IMR-90 (cell line): ENCODE results near the gene MAP4. TPM values are rescaled to one million over a fixed set of nuclear protein-coding genes. Genes with fewer than 3 reads are reported as not detected.
A peak's percentile ranks its signal among the peaks of the same experiment; 100 is the strongest.

Experiments
- ATAC-seq: fragments of 200-7000 bp; cut with Tn5 transposase; 2 replicates; pipeline ENCODE4 v1.9.1; 2020; ENCODE audit warnings: low read depth, mild to moderate bottlenecking, moderate library complexity
- BruUV-seq: library from RNA; stranded (reverse); fragments of 400-500 nt; replicated peaks from 2 replicates; lab custom pipeline; 2021; lab: Mats Ljungman, UMichigan
- CTCF ChIA-PET: fragments of 300-600 bp; formaldehyde crosslinking; extraction: SDS; loops from one replicate; lab custom pipeline; 2021; ENCODE audit warnings: antibody characterized with exemption; lab: Yijun Ruan, JAX
- POLR2A ChIA-PET: fragments of 300-600 bp; sonication (Branson Sonifier 250); formaldehyde crosslinking; loops from one replicate; lab custom pipeline; 2022; ENCODE audit warnings: antibody characterized with exemption; ENCODE audit not compliant: unreplicated experiment; lab: Charles Lee
- DNase-seq: peaks from one replicate; pipeline ENCODE4 v3.0.0; 2013
- H2AFZ ChIP-seq: replicated peaks from 2 replicates; pipeline ENCODE3; 2013; ENCODE audit warnings: low read length, mild to moderate bottlenecking; ENCODE audit not compliant: poor library complexity
- H2AK5ac ChIP-seq: 2 replicates; pipeline ENCODE4 v1.6.1; 2013; ENCODE audit warnings: low read depth, low read length, inconsistent platforms
- H2AK9ac ChIP-seq: replicated peaks from 2 replicates; pipeline ENCODE3; 2013; ENCODE audit warnings: mild to moderate bottlenecking, low read depth, low read length, moderate library complexity; ENCODE audit not compliant: poor library complexity
- H2BK120ac ChIP-seq: 2 replicates; pipeline ENCODE4 v1.6.1; 2013; ENCODE audit warnings: low read depth, low read length, inconsistent platforms
- H2BK15ac ChIP-seq: 3 replicates; pipeline ENCODE4 v1.6.1; 2013; ENCODE audit warnings: low read depth, low read length, inconsistent platforms
- H2BK20ac ChIP-seq: 2 replicates; pipeline ENCODE4 v1.6.1; 2013; ENCODE audit warnings: low read depth, mild to moderate bottlenecking, inconsistent platforms, low read length, moderate library complexity
- H2BK5ac ChIP-seq: 2 replicates; pipeline ENCODE4 v1.6.1; 2013; ENCODE audit warnings: mild to moderate bottlenecking, low read depth, low read length, inconsistent platforms; ENCODE audit not compliant: poor library complexity, severe bottlenecking
- H3K14ac ChIP-seq: replicated peaks from 2 replicates; pipeline ENCODE4 v1.6.1; 2013; ENCODE audit warnings: low read depth, low read length, inconsistent platforms
- H3K18ac ChIP-seq: 2 replicates; pipeline ENCODE4 v1.6.1; 2013; ENCODE audit warnings: low read depth, low read length, control low read depth
- H3K23ac ChIP-seq: 2 replicates; pipeline ENCODE4 v1.6.1; 2013; ENCODE audit warnings: low read depth, low read length, inconsistent platforms
- H3K27ac ChIP-seq: 2 replicates; pipeline ENCODE4 v1.5.1; 2013; ENCODE audit warnings: mild to moderate bottlenecking, control low read depth, low read length; ENCODE audit not compliant: insufficient read depth
- H3K27me3 ChIP-seq: 2 replicates; pipeline ENCODE4 v1.6.1; 2013; ENCODE audit warnings: low read length; ENCODE audit not compliant: control insufficient read depth, insufficient read depth
- H3K36me3 ChIP-seq: 2 replicates; pipeline ENCODE4 v1.6.1; 2013; ENCODE audit warnings: low read length, mixed read lengths; ENCODE audit not compliant: control insufficient read depth, insufficient read depth
- H3K4ac ChIP-seq: 2 replicates; pipeline ENCODE4 v1.6.1; 2013; ENCODE audit warnings: low read depth, low read length, inconsistent platforms
- H3K4me1 ChIP-seq: 2 replicates; pipeline ENCODE4 v1.6.1; 2013; ENCODE audit warnings: low read length, mixed read lengths; ENCODE audit not compliant: control insufficient read depth, insufficient read depth
- H3K4me2 ChIP-seq: 2 replicates; pipeline ENCODE4 v1.6.1; 2013; ENCODE audit warnings: low read depth, mild to moderate bottlenecking, control low read depth, low read length, moderate library complexity
- H3K4me3 ChIP-seq: 2 replicates; pipeline ENCODE4 v1.5.1; 2013; ENCODE audit warnings: low read depth, mild to moderate bottlenecking, control low read depth, low read length, moderate library complexity; ENCODE audit not compliant: insufficient read depth
- H3K56ac ChIP-seq: 2 replicates; pipeline ENCODE4 v1.6.1; 2013; ENCODE audit warnings: low read length, inconsistent platforms; ENCODE audit not compliant: insufficient read depth; ENCODE audit errors: extremely low read depth
- H3K79me1 ChIP-seq, 2 experiments: 2 replicates each; pipeline ENCODE4 v1.6.1; 2013; ENCODE audit warnings: low read length in 2 of 2, inconsistent platforms in 1 of 2, low read depth in 1 of 2
- H3K9ac ChIP-seq: 2 replicates; pipeline ENCODE4 v1.6.1; 2013; ENCODE audit warnings: low read depth, low read length, control low read depth
- H3K9me1 ChIP-seq: 2 replicates; pipeline ENCODE4 v1.6.1; 2013; ENCODE audit warnings: low read length, inconsistent platforms; ENCODE audit not compliant: insufficient read depth
- H3K9me3 ChIP-seq: 2 replicates; pipeline ENCODE4 v1.6.1; 2013; ENCODE audit warnings: low read length; ENCODE audit not compliant: control insufficient read depth, insufficient read depth
- H4K20me1 ChIP-seq: 2 replicates; pipeline ENCODE4 v1.6.1; 2013; ENCODE audit warnings: low read length, inconsistent platforms; ENCODE audit not compliant: insufficient read depth
- H4K5ac ChIP-seq: 2 replicates; pipeline ENCODE4 v1.6.1; 2013; ENCODE audit warnings: mild to moderate bottlenecking, low read depth, low read length, control low read depth
- H4K8ac ChIP-seq, 2 experiments: 2 replicates each; pipeline ENCODE4 v1.6.1; 2013; ENCODE audit warnings: low read depth in 2 of 2, low read length in 2 of 2, control low read depth in 1 of 2, inconsistent platforms in 1 of 2
- H4K91ac ChIP-seq: 2 replicates; pipeline ENCODE4 v1.6.1; 2013; ENCODE audit warnings: low read depth, low read length, inconsistent platforms; ENCODE audit not compliant: insufficient read depth
- BHLHE40 ChIP-seq: fragments of 150-350 bp; IDR thresholded peaks from 2 replicates; pipeline ENCODE4 v1.6.1; 2016; ENCODE audit warnings: mild to moderate bottlenecking, low read depth, low read length
- CEBPB ChIP-seq: IDR thresholded peaks from 2 replicates; pipeline ENCODE4 v1.6.1; 2012; ENCODE audit warnings: low read depth, low read length, improper control_type of control experiment
- CHD1 ChIP-seq: IDR thresholded peaks from 2 replicates; pipeline ENCODE4 v1.6.1; 2012; ENCODE audit warnings: low read depth, low read length, improper control_type of control experiment
- MAFK ChIP-seq: IDR thresholded peaks from 2 replicates; pipeline ENCODE4 v1.6.1; 2012; ENCODE audit warnings: low read depth, low read length, improper control_type of control experiment
- MAZ ChIP-seq: IDR thresholded peaks from 2 replicates; pipeline ENCODE4 v1.6.1; 2012; ENCODE audit warnings: low read depth, mild to moderate bottlenecking, low read length, improper control_type of control experiment, moderate library complexity, borderline replicate concordance
- MXI1 ChIP-seq: IDR thresholded peaks from 2 replicates; pipeline ENCODE4 v1.6.1; 2012; ENCODE audit warnings: low read depth, mild to moderate bottlenecking, low read length, moderate library complexity, borderline replicate concordance
- POLR2A ChIP-seq: IDR thresholded peaks from 2 replicates; pipeline ENCODE4 v1.6.1; 2012; ENCODE audit warnings: mild to moderate bottlenecking, low read depth, low read length
- RAD21 ChIP-seq: IDR thresholded peaks from 2 replicates; pipeline ENCODE4 v1.6.1; 2012; ENCODE audit warnings: low read length, improper control_type of control experiment
- RFX5 ChIP-seq: IDR thresholded peaks from 2 replicates; pipeline ENCODE4 v1.8.0; 2012; ENCODE audit warnings: low read depth, mild to moderate bottlenecking, low read length, moderate library complexity
- SMC3 ChIP-seq: fragments of 150-350 bp; IDR thresholded peaks from 2 replicates; pipeline ENCODE4 v1.6.1; 2016; ENCODE audit warnings: low read depth, mild to moderate bottlenecking, antibody characterized with exemption, low read length, moderate library complexity
- WGBS, 2 experiments: methylation state at CpG; one replicate each; pipeline versions ENCODE4 v1.1.5 to v1.1.7; 2013; ENCODE audit warnings: missing lambda C conversion rate in 2 of 2; ENCODE audit not compliant: insufficient read length in 1 of 2; ENCODE audit errors: extremely low coverage in 2 of 2; 5-methylcytosine and 5-hydroxymethylcytosine counted together
- dilution Hi-C: fragments of 300-500 bp; cut with HindIII; formaldehyde crosslinking; loops from one replicate; pipeline ENCODE4 v1.14.3; 2018; ENCODE audit warnings: low sequenced_read_pairs; ENCODE audit not compliant: unreplicated experiment
- in situ Hi-C: fragments of 300-500 bp; cut with MboI; formaldehyde crosslinking; loops from 3 replicates; pipeline ENCODE4 v1.14.3; 2019; ENCODE audit warnings: low sequenced_read_pairs, inconsistent platforms, mixed read lengths
- intact Hi-C: fragments of 100-400 bp; cut with micrococcal nuclease; formaldehyde crosslinking; loops from 2 replicates; pipeline ENCODE4 v1.10.0; 2022
- polyA plus RNA-seq, 3 experiments: library from polyadenylated mRNA; depleted of rRNA; stranded (reverse); fragments of >200 nt; gene quantifications; 2 replicates each; pipeline ENCODE4 v1.2.3, GENCODE V29; 2012; ENCODE audit warnings: low replicate concordance in 1 of 3
- total RNA-seq: library from RNA; depleted of rRNA; stranded (reverse); fragments of >200 nt; gene quantifications from 2 replicates; pipeline ENCODE4 v1.2.3, GENCODE V29; 2012
- TF ChIP-seq, protein P1 (sequence below): conservative IDR thresholded peaks from 2 replicates; pipeline ENCODE4 v1.5.1; 2012; ENCODE audit warnings: mild to moderate bottlenecking, low read depth, low read length, improper control_type of control experiment
- TF ChIP-seq, protein P2 (sequence below): fragments of 150-350 bp; IDR thresholded peaks from 2 replicates; pipeline ENCODE4 v1.6.1; 2016; ENCODE audit warnings: low read depth, mild to moderate bottlenecking, low read length, moderate library complexity, borderline replicate concordance
- TF ChIP-seq, protein P3 (sequence below): fragments of 150-350 bp; IDR thresholded peaks from 2 replicates; pipeline ENCODE4 v1.6.1; 2017; ENCODE audit warnings: mild to moderate bottlenecking, antibody characterized with exemption, low read length, low read depth

MAP4 gene
- total and polyA plus RNA-seq, 2 of the 4 experiments (the other 2 are of a cell fraction) = 87.8 to 216 TPM

DNA sequence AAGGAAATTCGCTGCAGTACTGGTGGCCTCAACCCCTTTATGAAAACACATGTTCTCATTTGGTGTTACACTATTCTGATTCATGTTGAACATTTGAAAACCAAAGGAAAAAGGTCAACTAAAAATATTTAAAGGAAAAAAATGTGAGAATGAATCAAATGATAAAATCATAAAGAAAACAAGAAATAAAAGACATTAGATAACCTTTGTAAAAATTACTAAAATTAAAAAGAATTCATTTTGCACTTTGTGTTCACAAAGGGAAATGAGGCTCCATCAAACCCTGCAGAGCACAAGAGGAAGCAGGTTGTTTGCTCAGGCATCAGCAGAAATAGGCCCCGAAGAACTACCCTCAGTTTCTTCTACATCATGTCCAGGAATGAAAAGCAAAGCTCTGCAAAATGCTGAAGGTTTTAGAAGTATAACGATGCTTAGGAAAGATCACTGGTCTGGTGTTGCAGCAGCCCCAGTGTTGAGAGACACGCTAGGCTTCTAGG, 41.2 kb downstream of the MAP4 start:
- Histone ChIP-seq H3K18ac (no peak overlapping the region), H3K9ac (no peak overlapping the region), H3K23ac (no peak overlapping the region), H2AK5ac (no peak overlapping the region), H4K5ac (no peak overlapping the region), H3K27me3 (no peaks in the 10 kb centered on the region), H3K27ac (no peak overlapping the region), H3K4me3 (no peak overlapping the region), H3K56ac (no peak overlapping the region), H2AFZ (no peak overlapping the region), H3K9me1 (peaks cover 8% of the 10 kb centered on the region), H4K8ac (no peak overlapping the region), H3K4ac (no peak overlapping the region), H3K14ac (no peak overlapping the region), H3K9me3 (no peaks in the 10 kb centered on the region), H2AK9ac (no peak overlapping the region), H4K20me1 (peaks cover 38% of the 10 kb centered on the region), H2BK20ac (no peak overlapping the region), H2BK15ac (no peak overlapping the region), H3K4me2 (no peak overlapping the region), H3K36me3 (peaks cover 9% of the 10 kb centered on the region), H2BK5ac (peak overlapping the region; percentile 11), H3K4me1 (peaks cover 2% of the 10 kb centered on the region; the same call in 1 of the 2 replicates), H2BK120ac (no peak overlapping the region), H3K79me1 (peaks cover 27 to 78% of the 10 kb centered on the region in 2 experiments), H4K91ac (no peak overlapping the region)
- ATAC-seq (no peak), DNase-seq (no peak)
- WGBS, 2 experiments = 100% methylated on average over 2 of the region's 4 CpGs; no CpG with 5 or more reads in 1 of the 2 experiments
- BruUV-seq = no TSS peak
- in situ Hi-C loops = no loop called here
- POLR2A ChIA-PET = no interaction called here
- dilution Hi-C loops = no loop called here
- intact Hi-C loops = no loop called here
- CTCF ChIA-PET = no interaction called here
- TF ChIP-seq CHD1 = no peak
- TF ChIP-seq RAD21 = no peak
- TF ChIP-seq RFX5 = no peak
- TF ChIP-seq, protein P1, sequence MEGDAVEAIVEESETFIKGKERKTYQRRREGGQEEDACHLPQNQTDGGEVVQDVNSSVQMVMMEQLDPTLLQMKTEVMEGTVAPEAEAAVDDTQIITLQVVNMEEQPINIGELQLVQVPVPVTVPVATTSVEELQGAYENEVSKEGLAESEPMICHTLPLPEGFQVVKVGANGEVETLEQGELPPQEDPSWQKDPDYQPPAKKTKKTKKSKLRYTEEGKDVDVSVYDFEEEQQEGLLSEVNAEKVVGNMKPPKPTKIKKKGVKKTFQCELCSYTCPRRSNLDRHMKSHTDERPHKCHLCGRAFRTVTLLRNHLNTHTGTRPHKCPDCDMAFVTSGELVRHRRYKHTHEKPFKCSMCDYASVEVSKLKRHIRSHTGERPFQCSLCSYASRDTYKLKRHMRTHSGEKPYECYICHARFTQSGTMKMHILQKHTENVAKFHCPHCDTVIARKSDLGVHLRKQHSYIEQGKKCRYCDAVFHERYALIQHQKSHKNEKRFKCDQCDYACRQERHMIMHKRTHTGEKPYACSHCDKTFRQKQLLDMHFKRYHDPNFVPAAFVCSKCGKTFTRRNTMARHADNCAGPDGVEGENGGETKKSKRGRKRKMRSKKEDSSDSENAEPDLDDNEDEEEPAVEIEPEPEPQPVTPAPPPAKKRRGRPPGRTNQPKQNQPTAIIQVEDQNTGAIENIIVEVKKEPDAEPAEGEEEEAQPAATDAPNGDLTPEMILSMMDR = no peak
- TF ChIP-seq SMC3 = no peak
- no peak for TF ChIP-seq MXI1
- TF ChIP-seq BHLHE40 = no peak
- no peak for TF ChIP-seq POLR2A
- TF ChIP-seq, protein P2, sequence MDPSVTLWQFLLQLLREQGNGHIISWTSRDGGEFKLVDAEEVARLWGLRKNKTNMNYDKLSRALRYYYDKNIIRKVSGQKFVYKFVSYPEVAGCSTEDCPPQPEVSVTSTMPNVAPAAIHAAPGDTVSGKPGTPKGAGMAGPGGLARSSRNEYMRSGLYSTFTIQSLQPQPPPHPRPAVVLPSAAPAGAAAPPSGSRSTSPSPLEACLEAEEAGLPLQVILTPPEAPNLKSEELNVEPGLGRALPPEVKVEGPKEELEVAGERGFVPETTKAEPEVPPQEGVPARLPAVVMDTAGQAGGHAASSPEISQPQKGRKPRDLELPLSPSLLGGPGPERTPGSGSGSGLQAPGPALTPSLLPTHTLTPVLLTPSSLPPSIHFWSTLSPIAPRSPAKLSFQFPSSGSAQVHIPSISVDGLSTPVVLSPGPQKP = no peak
- TF ChIP-seq MAFK = no peak
- no peak for TF ChIP-seq CEBPB
- TF ChIP-seq, protein P3, sequence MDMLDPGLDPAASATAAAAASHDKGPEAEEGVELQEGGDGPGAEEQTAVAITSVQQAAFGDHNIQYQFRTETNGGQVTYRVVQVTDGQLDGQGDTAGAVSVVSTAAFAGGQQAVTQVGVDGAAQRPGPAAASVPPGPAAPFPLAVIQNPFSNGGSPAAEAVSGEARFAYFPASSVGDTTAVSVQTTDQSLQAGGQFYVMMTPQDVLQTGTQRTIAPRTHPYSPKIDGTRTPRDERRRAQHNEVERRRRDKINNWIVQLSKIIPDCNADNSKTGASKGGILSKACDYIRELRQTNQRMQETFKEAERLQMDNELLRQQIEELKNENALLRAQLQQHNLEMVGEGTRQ = no peak
- TF ChIP-seq MAZ = no peak
